Colonic mucosa (tissue), 4 donors: ENCODE data around the gene MMP24OS. TPM values are rescaled to one million over a fixed set of nuclear protein-coding genes. Genes with fewer than 3 reads are reported as not detected.
A peak's percentile ranks its signal among the peaks of the same experiment; 100 is the strongest.

ENCODE experiments used
- DNase-seq: peaks from one replicate; pipeline ENCODE4 v3.0.0-alpha.2; 2020
- H3K27ac ChIP-seq: fragments of 200-600 bp; one replicate; pipeline ENCODE4 v1.8.0; 2021
- H3K27me3 ChIP-seq: fragments of 200-600 bp; one replicate; pipeline ENCODE4 v1.8.0; 2021
- H3K36me3 ChIP-seq: fragments of 200-600 bp; one replicate; pipeline ENCODE4 v1.8.0; 2021
- H3K4me1 ChIP-seq: fragments of 200-600 bp; one replicate; pipeline ENCODE4 v1.8.0; 2021; ENCODE audit warnings: mild to moderate bottlenecking
- H3K4me3 ChIP-seq: fragments of 200-600 bp; one replicate; pipeline ENCODE4 v1.8.0; 2021
- H3K9ac ChIP-seq, 2 donors: one replicate each; pipeline ENCODE4 v1.7.0; 2013; ENCODE audit warnings: control low read depth in 2 of 2, low read depth in 2 of 2, low read length in 2 of 2
- H3K9me3 ChIP-seq: fragments of 200-600 bp; one replicate; pipeline ENCODE4 v1.8.0; 2021
- CTCF ChIP-seq: fragments of 200-600 bp; IDR thresholded peaks from one replicate; pipeline ENCODE4 v1.8.0; 2022; ENCODE audit warnings: antibody characterized with exemption, mild to moderate bottlenecking
- intact Hi-C: fragments of 100-400 bp; cut with DNase I; formaldehyde crosslinking; loops from one replicate; pipeline ENCODE4 v1.14.1; 2022
- total RNA-seq, 2 donors: library from RNA; stranded (reverse); fragmentation: NEBNext Ultra II Directional in 1 of 2; extraction: Animal tissue kit (Norgen Biotek cat#: 25700) in 1 of 2; gene quantifications; one replicate each; pipeline ENCODE4 v1.2.1, GENCODE V29; 2021
- donor health status: healthy.
- donor health status: DM: no; HTN: no; CAD: no.
- donor health status: DM: no; HTN: no; CAD: no.

MMP24OS gene
- total RNA-seq, 2 donors from 2014 or later: 83.9 to 123 TPM

DNA sequence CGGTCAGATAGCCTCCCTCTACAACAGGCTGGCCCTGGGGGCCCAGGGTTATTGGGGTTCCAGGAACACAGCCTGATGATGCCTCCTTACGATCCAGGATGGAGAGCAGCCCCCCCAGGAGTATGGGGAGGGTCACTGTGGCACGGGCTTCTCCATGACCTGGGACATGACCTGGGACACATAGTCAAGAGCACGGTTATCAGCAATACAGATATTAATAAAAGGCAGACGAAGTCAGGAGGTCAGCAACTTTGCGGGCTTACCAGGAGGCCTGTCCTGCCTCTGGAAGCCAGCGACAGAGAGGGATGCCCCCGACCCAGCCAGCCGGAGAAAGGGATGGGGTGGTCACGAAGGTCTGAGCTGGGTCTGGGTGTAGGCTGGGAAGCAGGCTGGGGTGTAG, 795 bp downstream of the MMP24OS start:
- Histone ChIP-seq H3K4me3 (peak overlapping the region; percentile 89), H3K27me3 (no peaks in the 10 kb centered on the region), H3K9me3 (no peaks in the 10 kb centered on the region), H3K9ac (peak overlapping the region; percentile 90 to 96), H3K4me1 (peaks cover 5% of the 10 kb centered on the region), H3K36me3 (peaks cover 14% of the 10 kb centered on the region), H3K27ac (peak overlapping the region; percentile 98)
- no peak for DNase-seq
- TF ChIP-seq CTCF: no peak
- intact Hi-C loops: no loop called here

DNA sequence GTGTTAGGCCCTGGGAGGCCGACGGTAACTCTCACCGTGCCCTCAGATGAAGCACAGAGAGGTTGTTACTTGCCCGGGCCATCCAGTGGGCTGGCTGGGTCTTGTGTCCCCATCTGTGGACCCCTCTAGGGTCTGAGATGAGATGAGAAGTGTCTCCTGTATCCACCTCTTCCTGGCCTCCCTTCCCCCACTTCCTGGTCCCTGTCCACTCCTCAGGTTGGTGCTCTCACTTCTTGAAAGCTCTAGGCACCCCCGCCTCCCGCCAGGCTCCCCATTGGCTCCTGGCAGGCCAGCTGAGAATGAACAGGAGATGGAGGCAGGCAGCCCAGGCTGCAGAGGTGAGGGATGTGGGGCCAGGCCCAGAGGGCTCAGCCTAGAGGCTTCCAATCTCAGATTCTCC, 1.5 kb downstream of the MMP24OS start:
- DNase-seq: no peak
- Histone ChIP-seq H3K4me3 (no peak overlapping the region), H3K27ac (peak overlapping the region; percentile 98), H3K9ac (peak overlapping the region in 1 of 2 donors; percentile 96), H3K36me3 (peaks cover 14% of the 10 kb centered on the region), H3K9me3 (no peaks in the 10 kb centered on the region), H3K4me1 (peaks cover 5% of the 10 kb centered on the region), H3K27me3 (no peaks in the 10 kb centered on the region)
- no peak for TF ChIP-seq CTCF
- intact Hi-C loops: no loop called here

DNA sequence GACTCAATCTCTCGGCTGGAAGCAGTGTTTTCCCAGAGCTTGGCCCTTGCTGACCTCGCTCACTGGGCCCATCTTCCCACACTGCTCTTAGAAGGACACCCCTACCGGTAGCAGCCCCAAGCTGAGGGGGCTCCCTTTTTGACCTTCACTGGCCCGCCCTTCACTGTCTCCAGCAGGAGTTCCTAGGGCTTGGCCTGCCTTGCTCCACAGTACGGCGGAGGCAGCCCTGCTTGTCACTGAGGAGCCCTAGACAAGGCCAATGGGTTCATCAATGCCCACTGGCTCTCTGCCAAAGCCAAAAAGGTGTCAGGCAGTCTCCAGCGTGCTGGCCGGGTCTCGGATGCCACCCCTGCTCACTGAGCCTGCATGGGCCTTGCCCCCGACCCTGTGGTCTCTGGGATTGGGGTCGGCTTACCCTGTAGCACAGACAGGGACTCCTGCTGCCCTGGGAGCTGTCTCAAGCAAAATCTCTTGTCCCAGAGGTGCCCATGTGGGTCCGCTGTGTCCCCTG, 2.1 kb downstream of the MMP24OS start:
- no peaks in the 10 kb centered on the region for H3K9me3 ChIP-seq
- no peak overlapping the region for H3K9ac ChIP-seq
- no peaks in the 10 kb centered on the region for H3K27me3 ChIP-seq
- peaks cover 13% of the 10 kb centered on the region for H3K36me3 ChIP-seq
- H3K4me3 ChIP-seq: no peak overlapping the region
- no peak for TF ChIP-seq CTCF
- DNase-seq: no peak
- no peak overlapping the region for H3K27ac ChIP-seq
- intact Hi-C loops: no loop called here
- peaks cover 5% of the 10 kb centered on the region for H3K4me1 ChIP-seq

DNA sequence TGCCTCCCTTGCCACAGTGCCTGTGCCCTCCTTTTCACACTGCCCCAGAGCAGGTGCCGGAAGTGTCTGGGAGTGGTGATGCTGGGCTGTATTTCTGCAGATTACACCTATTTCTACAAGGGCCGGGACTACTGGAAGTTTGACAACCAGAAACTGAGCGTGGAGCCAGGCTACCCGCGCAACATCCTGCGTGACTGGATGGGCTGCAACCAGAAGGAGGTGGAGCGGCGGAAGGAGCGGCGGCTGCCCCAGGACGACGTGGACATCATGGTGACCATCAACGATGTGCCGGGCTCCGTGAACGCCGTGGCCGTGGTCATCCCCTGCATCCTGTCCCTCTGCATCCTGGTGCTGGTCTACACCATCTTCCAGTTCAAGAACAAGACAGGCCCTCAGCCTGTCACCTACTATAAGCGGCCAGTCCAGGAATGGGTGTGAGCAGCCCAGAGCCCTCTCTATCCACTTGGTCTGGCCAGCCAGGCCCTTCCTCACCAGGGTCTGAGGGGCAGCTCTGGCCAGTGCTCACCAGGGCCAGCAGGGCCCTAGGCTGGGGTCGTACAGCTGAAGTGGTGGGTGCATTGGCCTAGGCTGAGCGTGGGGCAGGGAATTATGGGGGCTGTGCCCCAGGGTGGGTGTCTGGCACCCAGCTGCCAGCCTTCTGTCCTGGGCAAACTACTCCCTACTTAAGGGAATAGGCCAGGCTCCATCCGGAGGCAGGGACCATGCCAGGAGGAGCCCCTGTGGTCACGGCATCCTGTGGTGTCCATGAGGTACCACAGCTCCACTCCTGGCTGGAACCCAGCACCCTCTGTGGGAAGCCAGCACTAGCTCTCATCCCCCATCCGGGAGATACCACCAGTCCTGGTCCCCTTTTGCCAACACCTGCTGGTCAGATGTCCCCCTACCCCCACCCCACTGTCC, 3.5 kb downstream of the MMP24OS start:
- Histone ChIP-seq H3K4me1 (peaks cover 5% of the 10 kb centered on the region), H3K9me3 (no peaks in the 10 kb centered on the region), H3K27me3 (no peaks in the 10 kb centered on the region), H3K9ac (no peak overlapping the region), H3K36me3 (peaks cover 8% of the 10 kb centered on the region), H3K27ac (no peak overlapping the region), H3K4me3 (no peak overlapping the region)
- intact Hi-C loops: loop anchor here (5.0 kb wide), 1 partner anchor 127 kb away; the partner anchor contains the start of gene EDEM2
- no peak for DNase-seq
- TF ChIP-seq CTCF: no peak

GRCh38 chr20:35273449-35274171, 4.3 kb downstream of the MMP24OS start:
- peaks cover 5% of the 10 kb centered on the region for H3K4me1 ChIP-seq
- H3K27me3 ChIP-seq: no peaks in the 10 kb centered on the region
- no peak for DNase-seq
- no peak for TF ChIP-seq CTCF
- H3K9me3 ChIP-seq: no peaks in the 10 kb centered on the region
- no peak overlapping the region for H3K27ac ChIP-seq
- no peak overlapping the region for H3K4me3 ChIP-seq
- intact Hi-C loops: loop anchor here (5.0 kb wide), 1 partner anchor 126 kb away; the partner anchor contains the start of gene EDEM2
- H3K36me3 ChIP-seq: peaks cover 1% of the 10 kb centered on the region
- no peak overlapping the region for H3K9ac ChIP-seq
